GM06990 (cell line): ENCODE results near the gene TRIM32.

Source experiments
- DNase-seq: peaks from one replicate; pipeline ENCODE4 v3.0.0-alpha.2; 2011; ENCODE audit not compliant: insufficient read length; ENCODE audit errors: extremely low read depth
- H3K27me3 ChIP-seq: replicated peaks from 2 replicates; pipeline ENCODE4 v1.6.0; 2011; ENCODE audit warnings: low read length; ENCODE audit not compliant: control insufficient read depth, insufficient read depth
- H3K36me3 ChIP-seq: 2 replicates; pipeline ENCODE4 v1.5.1; 2011; ENCODE audit warnings: low read length; ENCODE audit not compliant: control insufficient read depth, insufficient read depth
- H3K4me3 ChIP-seq: replicated peaks from 2 replicates; pipeline ENCODE4 v1.5.1; 2011; ENCODE audit warnings: low read depth, mild to moderate bottlenecking, control low read depth, low read length
- TF ChIP-seq, protein P1 (sequence below): IDR thresholded peaks from 2 replicates; pipeline ENCODE4 v1.5.1; 2011; ENCODE audit warnings: low read length, control low read depth, mild to moderate bottlenecking, inconsistent platforms; ENCODE audit not compliant: insufficient read depth, poor library complexity, severe bottlenecking

Gene TRIM32

DNA sequence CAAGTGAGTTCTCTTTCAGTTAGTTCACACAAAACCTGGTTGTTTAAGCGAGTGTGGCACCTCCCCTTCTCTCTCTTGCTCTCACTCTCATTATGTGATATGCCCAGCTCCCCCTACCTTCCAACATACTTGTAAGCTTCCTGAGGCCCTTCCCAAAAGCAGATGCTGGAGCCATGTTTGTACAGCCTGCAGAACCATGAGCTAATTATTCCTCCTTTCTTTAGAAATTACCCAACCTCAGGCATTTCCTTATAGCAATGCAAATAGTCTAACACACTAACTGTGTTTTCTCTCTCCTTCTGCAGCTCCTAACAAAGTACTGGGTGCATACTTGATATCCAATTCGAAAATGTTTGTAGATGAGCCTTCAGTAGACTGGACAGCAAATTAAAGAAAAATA, 62.7 kb downstream of the TRIM32 start:
- no peaks in the 10 kb centered on the region for H3K27me3 ChIP-seq
- no peak overlapping the region for H3K4me3 ChIP-seq
- TF ChIP-seq, protein P1, sequence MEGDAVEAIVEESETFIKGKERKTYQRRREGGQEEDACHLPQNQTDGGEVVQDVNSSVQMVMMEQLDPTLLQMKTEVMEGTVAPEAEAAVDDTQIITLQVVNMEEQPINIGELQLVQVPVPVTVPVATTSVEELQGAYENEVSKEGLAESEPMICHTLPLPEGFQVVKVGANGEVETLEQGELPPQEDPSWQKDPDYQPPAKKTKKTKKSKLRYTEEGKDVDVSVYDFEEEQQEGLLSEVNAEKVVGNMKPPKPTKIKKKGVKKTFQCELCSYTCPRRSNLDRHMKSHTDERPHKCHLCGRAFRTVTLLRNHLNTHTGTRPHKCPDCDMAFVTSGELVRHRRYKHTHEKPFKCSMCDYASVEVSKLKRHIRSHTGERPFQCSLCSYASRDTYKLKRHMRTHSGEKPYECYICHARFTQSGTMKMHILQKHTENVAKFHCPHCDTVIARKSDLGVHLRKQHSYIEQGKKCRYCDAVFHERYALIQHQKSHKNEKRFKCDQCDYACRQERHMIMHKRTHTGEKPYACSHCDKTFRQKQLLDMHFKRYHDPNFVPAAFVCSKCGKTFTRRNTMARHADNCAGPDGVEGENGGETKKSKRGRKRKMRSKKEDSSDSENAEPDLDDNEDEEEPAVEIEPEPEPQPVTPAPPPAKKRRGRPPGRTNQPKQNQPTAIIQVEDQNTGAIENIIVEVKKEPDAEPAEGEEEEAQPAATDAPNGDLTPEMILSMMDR = no peak
- DNase-seq = no peak
- no peaks in the 10 kb centered on the region for H3K36me3 ChIP-seq

DNA sequence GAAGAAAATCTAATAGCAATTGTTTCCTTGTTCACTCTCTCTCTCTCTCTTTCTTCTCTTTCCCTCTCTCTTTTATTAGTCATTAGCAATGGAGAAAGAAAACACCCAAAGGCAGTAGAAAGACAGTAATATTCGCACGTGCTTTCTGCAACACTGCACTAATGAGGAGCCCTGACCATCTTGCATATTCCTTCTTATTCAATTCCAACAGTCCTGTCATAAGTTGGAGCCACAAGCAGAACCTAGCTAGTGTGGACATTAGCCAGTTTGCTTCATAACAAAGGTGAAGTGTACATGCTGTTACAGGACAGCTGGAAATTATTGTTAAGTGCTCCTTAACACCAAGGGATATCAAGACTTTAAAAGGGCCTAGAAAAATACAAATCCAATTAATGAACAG, 63.4 kb downstream of the TRIM32 start:
- DNase-seq = no peak
- H3K27me3 ChIP-seq = no peaks in the 10 kb centered on the region

More for the DNA sequence above, 63.4 kb downstream of the TRIM32 start:
- no peak overlapping the region for H3K4me3 ChIP-seq
- H3K36me3 ChIP-seq = no peaks in the 10 kb centered on the region
- TF ChIP-seq, protein P1 = no peak
